OCI-LY3 (cell line): ENCODE measurements around the gene AGBL1.

Source experiments
- H2AFZ ChIP-seq: fragments of 200-600, 300-600 bp; shearing (Covaris generic); 2 replicates; pipeline ENCODE4 v1.6.0; 2014; ENCODE audit warnings: antibody characterized with exemption, low read depth, low read length
- H3K27ac ChIP-seq: fragments of 200-600, 300-600 bp; sonication (generic); 2 replicates; pipeline ENCODE4 v1.5.1; 2014; ENCODE audit warnings: mild to moderate bottlenecking, low read length, moderate library complexity, mixed read lengths
- H3K27me3 ChIP-seq: fragments of 200-600, 300-600 bp; sonication (generic); 2 replicates; pipeline ENCODE4 v1.6.1; 2014; ENCODE audit warnings: low read depth, low read length, mixed read lengths
- H3K36me3 ChIP-seq: fragments of 200-600, 300-600 bp; sonication (generic); replicated peaks from 2 replicates; pipeline ENCODE3; 2014; ENCODE audit warnings: low read depth, low read length, mixed read lengths
- H3K4me1 ChIP-seq: fragments of 300-600, 200-600 bp; sonication (generic); 2 replicates; pipeline ENCODE4 v1.6.1; 2014; ENCODE audit warnings: low read length, mixed read lengths
- H3K4me2 ChIP-seq: fragments of 200-600, 300-600 bp; sonication (generic); 2 replicates; pipeline ENCODE4 v1.6.1; 2014; ENCODE audit warnings: low read length, mixed read lengths
- H3K4me3 ChIP-seq: fragments of 300-600, 200-600 bp; sonication (generic); 2 replicates; pipeline ENCODE4 v1.5.1; 2014; ENCODE audit warnings: antibody characterized with exemption, mild to moderate bottlenecking, low read length, moderate library complexity
- H3K79me2 ChIP-seq: fragments of 300-600, 200-600 bp; shearing (Covaris generic); 2 replicates; pipeline ENCODE4 v1.6.1; 2014; ENCODE audit warnings: mild to moderate bottlenecking, low read length, mixed read lengths
- H3K9ac ChIP-seq: fragments of 300-600, 200-600 bp; shearing (Covaris generic); 2 replicates; pipeline ENCODE4 v1.6.0; 2014; ENCODE audit warnings: mild to moderate bottlenecking, low read length, moderate library complexity
- H3K9me3 ChIP-seq: fragments of 200-600, 300-600 bp; shearing (Covaris generic); 2 replicates; pipeline ENCODE4 v1.6.1; 2014; ENCODE audit warnings: low read length, mixed read lengths; ENCODE audit not compliant: insufficient read depth
- H4K20me1 ChIP-seq: fragments of 200-600, 300-600 bp; sonication (generic); 2 replicates; pipeline ENCODE4 v1.6.1; 2016; ENCODE audit warnings: low read length, mixed read lengths; ENCODE audit not compliant: insufficient read depth
- EZH2phosphoT487 ChIP-seq: fragments of 200-600 bp; shearing (Covaris generic); IDR thresholded peaks from 2 replicates; pipeline ENCODE4 v1.6.1; 2018; ENCODE audit warnings: antibody characterized with exemption, mixed run types, low read depth
- TF ChIP-seq, protein P1 (sequence below): fragments of 200-600, 300-600 bp; sonication (generic); IDR thresholded peaks from 2 replicates; pipeline ENCODE4 v1.5.1; 2014; ENCODE audit warnings: antibody characterized with exemption, low read length, low read depth

The AGBL1 gene

DNA sequence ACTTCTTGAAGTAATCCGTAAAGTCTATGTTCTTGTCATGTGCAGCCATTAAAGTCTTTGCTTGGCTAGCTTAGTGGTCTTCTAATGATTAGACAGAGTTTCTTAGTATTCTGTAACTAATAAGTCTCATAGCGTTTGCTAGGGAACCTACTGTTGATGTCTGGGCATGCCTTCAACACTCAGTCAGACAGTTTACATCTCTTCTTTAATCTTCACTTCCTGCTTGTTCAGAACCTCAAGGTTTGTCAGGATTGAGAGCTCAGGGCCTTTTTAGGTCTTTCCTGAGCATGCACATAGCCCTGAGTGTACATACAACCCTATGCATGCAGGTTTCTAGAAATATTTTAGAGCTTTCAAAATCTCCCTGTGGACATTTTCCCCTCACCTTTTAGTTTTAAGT is 426.3 kb downstream of the AGBL1 start:
- Histone ChIP-seq H3K4me3 (no peak overlapping the region), H3K9me3 (no peaks in the 10 kb centered on the region), H4K20me1 (no peaks in the 10 kb centered on the region), H3K9ac (no peak overlapping the region), H3K79me2 (no peaks in the 10 kb centered on the region), H3K4me1 (no peaks in the 10 kb centered on the region), H3K4me2 (no peak overlapping the region), H2AFZ (no peak overlapping the region), H3K36me3 (no peaks in the 10 kb centered on the region), H3K27ac (no peak overlapping the region), H3K27me3 (no peaks in the 10 kb centered on the region)
- TF ChIP-seq, protein P1, sequence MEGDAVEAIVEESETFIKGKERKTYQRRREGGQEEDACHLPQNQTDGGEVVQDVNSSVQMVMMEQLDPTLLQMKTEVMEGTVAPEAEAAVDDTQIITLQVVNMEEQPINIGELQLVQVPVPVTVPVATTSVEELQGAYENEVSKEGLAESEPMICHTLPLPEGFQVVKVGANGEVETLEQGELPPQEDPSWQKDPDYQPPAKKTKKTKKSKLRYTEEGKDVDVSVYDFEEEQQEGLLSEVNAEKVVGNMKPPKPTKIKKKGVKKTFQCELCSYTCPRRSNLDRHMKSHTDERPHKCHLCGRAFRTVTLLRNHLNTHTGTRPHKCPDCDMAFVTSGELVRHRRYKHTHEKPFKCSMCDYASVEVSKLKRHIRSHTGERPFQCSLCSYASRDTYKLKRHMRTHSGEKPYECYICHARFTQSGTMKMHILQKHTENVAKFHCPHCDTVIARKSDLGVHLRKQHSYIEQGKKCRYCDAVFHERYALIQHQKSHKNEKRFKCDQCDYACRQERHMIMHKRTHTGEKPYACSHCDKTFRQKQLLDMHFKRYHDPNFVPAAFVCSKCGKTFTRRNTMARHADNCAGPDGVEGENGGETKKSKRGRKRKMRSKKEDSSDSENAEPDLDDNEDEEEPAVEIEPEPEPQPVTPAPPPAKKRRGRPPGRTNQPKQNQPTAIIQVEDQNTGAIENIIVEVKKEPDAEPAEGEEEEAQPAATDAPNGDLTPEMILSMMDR: no peak
- no peak for TF ChIP-seq EZH2phosphoT487

GRCh38 chr15:86506401-86506800 is 426.7 kb downstream of the AGBL1 start:
- H3K9ac ChIP-seq: no peak overlapping the region
- no peak overlapping the region for H2AFZ ChIP-seq
- no peak overlapping the region for H3K27ac ChIP-seq
- no peaks in the 10 kb centered on the region for H3K9me3 ChIP-seq
- H3K79me2 ChIP-seq: no peaks in the 10 kb centered on the region
- H3K4me3 ChIP-seq: no peak overlapping the region
- H3K36me3 ChIP-seq: no peaks in the 10 kb centered on the region
- H3K4me1 ChIP-seq: no peaks in the 10 kb centered on the region
- H3K27me3 ChIP-seq: no peaks in the 10 kb centered on the region
- no peaks in the 10 kb centered on the region for H4K20me1 ChIP-seq
- H3K4me2 ChIP-seq: no peak overlapping the region
- no peak for TF ChIP-seq EZH2phosphoT487
- TF ChIP-seq, protein P1: no peak

DNA sequence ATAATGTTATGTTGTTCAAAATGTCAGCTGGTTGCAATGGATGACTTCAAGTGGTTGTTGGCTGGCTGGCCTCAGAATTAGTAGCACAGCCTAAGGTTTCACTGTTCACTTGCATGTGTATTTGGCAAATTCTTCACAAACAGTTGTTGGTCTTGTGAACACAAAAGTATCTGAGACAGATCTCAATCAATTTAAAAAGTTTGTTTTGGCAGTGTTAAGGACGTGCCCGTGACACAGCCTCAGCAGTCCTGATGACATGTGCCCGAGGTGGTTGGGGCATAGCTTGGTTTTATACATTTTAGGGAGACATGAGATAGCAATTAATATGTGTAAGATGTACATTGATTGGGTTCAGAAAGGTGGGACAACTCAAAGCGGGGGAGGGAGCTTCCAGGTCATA is 436.0 kb downstream of the AGBL1 start:
- Histone ChIP-seq H3K36me3 (no peaks in the 10 kb centered on the region), H3K79me2 (no peaks in the 10 kb centered on the region), H3K4me1 (no peaks in the 10 kb centered on the region), H4K20me1 (no peaks in the 10 kb centered on the region), H3K9me3 (no peaks in the 10 kb centered on the region), H3K9ac (no peak overlapping the region), H3K4me2 (no peak overlapping the region), H3K27me3 (no peaks in the 10 kb centered on the region), H3K4me3 (no peak overlapping the region), H2AFZ (no peak overlapping the region), H3K27ac (no peak overlapping the region)
- TF ChIP-seq, protein P1: no peak
- TF ChIP-seq EZH2phosphoT487: no peak

DNA sequence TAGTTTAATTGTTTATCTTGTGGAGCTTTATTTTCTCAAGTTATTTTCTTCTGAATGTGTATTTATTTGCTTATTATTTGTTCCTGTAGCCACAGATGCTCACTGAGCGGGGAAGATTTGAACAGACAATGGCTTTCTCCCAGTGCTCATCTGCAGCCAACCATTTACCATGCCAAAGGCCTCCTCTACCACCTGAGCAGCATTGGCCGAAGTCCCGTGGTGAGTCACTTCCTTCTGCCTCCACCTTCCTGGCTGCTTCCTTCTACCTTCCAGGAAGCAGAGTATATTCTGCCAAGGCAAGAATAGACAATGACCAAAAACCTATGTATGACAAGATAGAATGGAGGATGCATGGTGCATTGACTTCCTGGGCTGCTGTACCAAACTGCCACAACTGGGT is 443.1 kb downstream of the AGBL1 start:
- Histone ChIP-seq H3K4me2 (no peak overlapping the region), H3K79me2 (no peaks in the 10 kb centered on the region), H3K36me3 (no peaks in the 10 kb centered on the region), H2AFZ (no peak overlapping the region), H3K9me3 (no peaks in the 10 kb centered on the region), H3K4me1 (no peaks in the 10 kb centered on the region), H3K9ac (no peak overlapping the region), H3K27ac (no peak overlapping the region), H3K4me3 (no peak overlapping the region), H4K20me1 (no peaks in the 10 kb centered on the region), H3K27me3 (no peaks in the 10 kb centered on the region)
- TF ChIP-seq, protein P1: no peak
- TF ChIP-seq EZH2phosphoT487: no peak
